ACC112 (cell line): Measurements from ENCODE around the gene SHANK2.

Experiments used
- H2AFZ ChIP-seq: fragments of 200-600 bp; sonication (generic); one replicate; pipeline ENCODE4 v1.6.0; 2017; ENCODE audit warnings: antibody characterized with exemption, low read length; ENCODE audit not compliant: unreplicated experiment
- H3K27ac ChIP-seq: fragments of 200-600 bp; sonication (generic); 2 replicates; pipeline ENCODE4 v1.5.1; 2014; ENCODE audit warnings: low read depth, mild to moderate bottlenecking, antibody characterized with exemption, low read length, moderate library complexity
- H3K27me3 ChIP-seq: fragments of 200-600 bp; sonication (generic); 2 replicates; pipeline ENCODE4 v1.6.1; 2014; ENCODE audit warnings: mild to moderate bottlenecking, antibody characterized with exemption, low read length, moderate library complexity, mixed read lengths; ENCODE audit not compliant: insufficient read depth
- H3K36me3 ChIP-seq: fragments of 200-600 bp; sonication (generic); 2 replicates; pipeline ENCODE4 v1.6.1; 2016; ENCODE audit warnings: mild to moderate bottlenecking, antibody characterized with exemption, low read length, moderate library complexity, mixed read lengths; ENCODE audit not compliant: insufficient read depth
- H3K4me1 ChIP-seq: fragments of 200-600 bp; sonication (generic); one replicate; pipeline ENCODE4 v1.6.1; 2016; ENCODE audit warnings: low read length, mixed read lengths; ENCODE audit not compliant: insufficient read depth, unreplicated experiment, control insufficient read depth
- H3K4me3 ChIP-seq: fragments of 200-600 bp; sonication (generic); 2 replicates; pipeline ENCODE4 v1.5.1; 2014; ENCODE audit warnings: mild to moderate bottlenecking, low read depth, low read length
- H3K79me2 ChIP-seq: fragments of 200-600 bp; sonication (generic); one replicate; pipeline ENCODE4 v1.6.0; 2016; ENCODE audit warnings: low read length; ENCODE audit not compliant: control insufficient read depth, unreplicated experiment, insufficient read depth

SHANK2 gene

DNA sequence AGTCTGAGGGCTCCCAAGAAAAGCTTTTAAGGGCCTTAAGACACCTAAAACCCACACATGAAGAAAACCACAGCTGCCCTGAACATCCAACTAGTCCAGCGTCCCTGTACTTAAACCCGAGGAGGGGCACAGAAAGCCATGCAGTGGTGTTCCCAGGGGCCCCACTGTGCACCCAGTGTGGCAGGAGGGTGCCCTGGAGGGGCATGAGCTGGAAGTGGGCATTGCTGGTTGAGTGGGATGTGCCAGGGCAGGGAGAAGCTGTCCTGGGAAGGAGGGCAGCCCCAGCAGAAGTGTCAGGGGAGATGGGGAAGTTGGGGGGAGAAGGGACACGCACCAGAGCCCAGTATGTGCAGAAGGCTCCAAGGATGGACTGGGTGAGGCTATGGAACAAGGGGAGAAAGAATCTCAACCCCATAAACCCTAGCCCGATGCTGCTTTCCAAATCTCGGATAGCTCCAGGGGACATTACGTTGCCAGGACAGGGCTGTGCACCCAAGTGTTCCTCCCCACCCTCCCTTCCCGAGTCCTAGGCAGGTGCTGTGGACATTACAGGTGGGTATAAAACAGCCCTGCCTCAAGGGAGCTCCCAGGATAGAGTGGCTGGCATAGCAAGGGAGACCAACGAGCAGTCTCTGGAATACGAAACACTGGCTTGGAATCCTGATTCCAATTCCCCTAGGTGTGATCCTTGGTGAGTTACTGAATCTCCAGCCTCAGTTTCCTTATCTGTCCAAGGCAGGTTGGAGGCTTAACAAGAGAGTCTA is 44.2 kb downstream of the SHANK2 start:
- Histone ChIP-seq H3K27me3 (no peaks in the 10 kb centered on the region), H3K36me3 (peaks cover 2% of the 10 kb centered on the region; the same call in 1 of the 2 replicates), H3K27ac (no peak overlapping the region), H3K4me1 (peaks cover 2% of the 10 kb centered on the region), H3K4me3 (no peak overlapping the region), H3K79me2 (no peaks in the 10 kb centered on the region), H2AFZ (no peak overlapping the region)

DNA sequence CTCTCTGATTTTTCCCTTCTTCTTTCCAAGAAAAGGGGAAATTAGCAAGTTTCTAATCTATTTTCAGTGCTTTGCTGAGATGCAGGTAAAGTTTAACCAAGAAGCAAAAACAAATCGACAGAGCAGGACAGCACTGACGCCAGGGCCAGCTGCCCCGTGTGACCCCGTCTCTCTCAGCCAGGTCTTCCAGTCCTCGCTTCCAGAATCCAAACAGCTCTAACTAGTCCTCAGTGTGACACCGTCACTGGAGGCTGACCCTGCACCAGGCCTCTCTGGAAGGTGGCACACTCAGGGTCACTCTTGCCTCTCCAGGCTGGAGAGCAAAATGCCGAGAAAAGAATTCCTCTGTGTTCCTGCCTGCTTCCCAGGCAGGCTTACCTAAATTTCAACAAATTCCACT is 44.8 kb downstream of the SHANK2 start:
- Histone ChIP-seq H3K27ac (no peak overlapping the region), H3K4me3 (no peak overlapping the region), H3K79me2 (no peaks in the 10 kb centered on the region), H3K36me3 (peaks cover 2% of the 10 kb centered on the region; the same call in 1 of the 2 replicates), H3K27me3 (no peaks in the 10 kb centered on the region), H3K4me1 (peaks cover 2% of the 10 kb centered on the region), H2AFZ (no peak overlapping the region)

DNA sequence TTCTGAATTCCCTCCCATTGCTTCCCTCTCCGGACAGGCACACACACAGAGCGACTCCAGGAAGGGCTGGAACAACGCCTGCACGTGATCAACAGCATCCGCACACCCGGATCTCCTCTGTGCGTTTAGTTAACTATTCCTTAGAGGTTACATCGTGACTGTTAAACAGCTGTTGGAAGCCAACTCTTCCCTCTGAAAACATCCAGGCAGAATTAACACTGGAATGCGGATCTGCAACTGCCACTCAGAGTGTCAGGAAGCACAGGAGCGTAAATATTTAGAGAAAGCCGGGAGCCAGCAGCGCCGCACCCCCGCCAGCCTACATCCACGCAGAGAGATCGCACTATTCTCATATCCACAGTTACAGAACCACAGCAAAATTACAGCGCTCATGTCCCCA is 46.2 kb downstream of the SHANK2 start:
- Histone ChIP-seq H3K27ac (no peak overlapping the region), H3K36me3 (peaks cover 2% of the 10 kb centered on the region; the same call in 1 of the 2 replicates), H3K4me1 (peaks cover 1% of the 10 kb centered on the region), H2AFZ (no peak overlapping the region), H3K4me3 (no peak overlapping the region), H3K27me3 (no peaks in the 10 kb centered on the region), H3K79me2 (no peaks in the 10 kb centered on the region)

DNA sequence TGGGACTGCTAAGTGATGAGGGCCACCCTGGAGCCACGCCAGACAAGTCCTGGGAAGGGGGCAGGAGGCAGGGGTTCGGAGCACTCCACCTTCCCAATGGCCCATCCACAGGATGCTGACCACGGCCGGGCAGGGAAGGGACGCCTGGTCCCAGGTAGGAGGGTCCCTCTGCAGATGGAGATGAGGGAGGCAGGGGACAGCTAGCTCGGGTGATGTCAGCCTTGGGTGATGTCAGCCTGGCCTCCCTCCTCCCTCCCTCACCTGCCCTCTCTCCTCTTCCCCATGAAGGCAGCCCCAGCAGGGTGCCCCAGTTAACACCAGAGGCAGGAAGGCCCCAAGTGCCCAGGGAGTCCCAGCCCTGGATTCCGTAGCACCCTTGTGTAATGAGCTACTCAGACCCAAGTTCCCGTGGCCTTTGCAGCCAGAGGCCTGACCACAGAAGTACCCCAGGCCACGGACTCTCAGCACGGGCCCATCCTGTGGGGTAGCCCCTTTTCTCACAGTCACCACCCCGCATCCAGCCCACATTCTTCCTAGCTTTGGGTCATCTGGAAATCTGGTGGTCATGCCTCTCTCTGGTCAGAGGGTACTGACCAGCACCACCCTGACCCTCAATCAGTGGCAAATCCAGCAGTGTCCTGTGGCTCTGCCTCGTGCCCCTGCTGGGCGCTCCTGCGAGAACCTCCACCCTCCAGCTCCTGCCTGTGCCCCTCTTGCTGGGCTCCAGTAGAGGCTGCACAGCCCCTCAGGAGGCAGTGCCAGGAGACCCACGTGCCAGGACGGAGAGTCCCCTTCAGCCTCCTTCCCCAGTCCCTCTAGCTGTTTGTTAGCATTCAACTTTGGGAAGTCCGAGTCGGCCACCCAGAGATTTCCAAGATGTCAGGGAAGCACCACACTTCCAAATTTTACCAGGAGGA is 47.4 kb downstream of the SHANK2 start:
- H3K36me3 ChIP-seq, result peaks cover 2% of the 10 kb centered on the region; the same call in 1 of the 2 replicates
- H3K79me2 ChIP-seq, result no peaks in the 10 kb centered on the region
- no peak overlapping the region for H2AFZ ChIP-seq
- no peak overlapping the region for H3K27ac ChIP-seq
- no peaks in the 10 kb centered on the region for H3K4me1 ChIP-seq
- no peaks in the 10 kb centered on the region for H3K27me3 ChIP-seq
- H3K4me3 ChIP-seq, result no peak overlapping the region

DNA sequence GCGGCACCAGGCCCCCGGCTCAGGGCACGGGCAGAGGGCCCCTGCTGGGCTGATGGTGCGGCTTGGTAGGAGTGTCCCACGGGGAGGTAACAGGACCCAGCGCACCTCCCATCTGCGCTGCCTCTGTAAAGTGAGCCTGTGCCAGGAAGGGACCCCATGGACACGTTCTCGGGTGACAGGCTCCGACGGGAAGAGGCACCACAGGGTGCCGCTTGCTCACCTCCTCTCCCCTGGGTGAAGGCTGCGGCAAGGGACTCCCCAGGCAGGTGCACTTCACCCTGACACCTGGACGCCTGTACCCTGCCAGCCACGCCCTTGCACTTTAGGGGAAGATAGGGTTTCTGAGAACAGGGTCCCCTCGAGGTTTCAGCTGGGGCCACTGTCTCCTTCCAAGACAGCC is 48.1 kb downstream of the SHANK2 start:
- H3K4me1 ChIP-seq, result no peaks in the 10 kb centered on the region
- no peak overlapping the region for H3K4me3 ChIP-seq
- no peaks in the 10 kb centered on the region for H3K27me3 ChIP-seq
- no peaks in the 10 kb centered on the region for H3K36me3 ChIP-seq
- H3K27ac ChIP-seq, result no peak overlapping the region
- no peaks in the 10 kb centered on the region for H3K79me2 ChIP-seq
- no peak overlapping the region for H2AFZ ChIP-seq

DNA sequence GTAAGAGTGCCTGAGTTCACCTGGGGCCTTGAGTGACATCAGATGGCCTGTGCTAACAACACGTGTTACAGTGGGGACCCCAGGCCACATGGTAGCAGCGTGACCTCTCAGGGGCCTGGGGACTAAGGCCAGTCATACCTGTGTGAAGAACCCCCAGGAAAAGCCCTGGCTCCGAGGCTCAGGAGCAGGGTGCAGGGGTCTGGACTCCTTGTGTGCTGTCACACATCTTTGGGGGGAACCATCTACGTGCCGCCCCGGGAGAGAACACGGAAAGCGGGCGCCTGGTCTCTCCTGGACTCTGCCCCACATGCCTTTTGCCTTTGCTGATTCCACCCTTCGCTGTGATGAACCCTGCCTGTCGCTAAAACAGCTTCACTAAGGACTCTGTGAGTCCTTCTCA is 48.7 kb downstream of the SHANK2 start:
- Histone ChIP-seq H3K79me2 (no peaks in the 10 kb centered on the region), H2AFZ (no peak overlapping the region), H3K36me3 (no peaks in the 10 kb centered on the region), H3K4me3 (no peak overlapping the region), H3K27ac (no peak overlapping the region), H3K4me1 (no peaks in the 10 kb centered on the region), H3K27me3 (no peaks in the 10 kb centered on the region)

DNA sequence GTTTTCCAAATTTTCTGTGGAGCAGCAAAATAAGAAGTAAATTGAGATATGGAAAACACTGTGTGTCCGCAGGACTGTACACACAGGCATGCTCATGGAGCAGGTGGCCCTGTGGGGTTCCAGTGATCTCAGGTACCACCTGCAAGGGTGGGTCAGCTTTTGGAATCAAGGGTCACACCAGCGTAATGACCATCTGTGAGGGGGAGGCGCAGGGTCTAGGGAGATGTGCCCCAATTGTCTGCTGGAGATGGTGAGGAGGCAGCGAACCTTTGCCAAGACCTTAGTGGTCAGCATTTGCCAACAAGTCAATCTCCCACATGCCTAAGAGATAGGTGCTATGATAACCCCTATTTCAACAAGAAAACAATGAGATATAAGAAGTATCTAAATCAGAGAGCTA is 49.4 kb downstream of the SHANK2 start:
- Histone ChIP-seq H3K36me3 (no peaks in the 10 kb centered on the region), H3K79me2 (no peaks in the 10 kb centered on the region), H3K4me3 (no peak overlapping the region), H2AFZ (no peak overlapping the region), H3K27ac (no peak overlapping the region), H3K4me1 (no peaks in the 10 kb centered on the region), H3K27me3 (no peaks in the 10 kb centered on the region)

DNA sequence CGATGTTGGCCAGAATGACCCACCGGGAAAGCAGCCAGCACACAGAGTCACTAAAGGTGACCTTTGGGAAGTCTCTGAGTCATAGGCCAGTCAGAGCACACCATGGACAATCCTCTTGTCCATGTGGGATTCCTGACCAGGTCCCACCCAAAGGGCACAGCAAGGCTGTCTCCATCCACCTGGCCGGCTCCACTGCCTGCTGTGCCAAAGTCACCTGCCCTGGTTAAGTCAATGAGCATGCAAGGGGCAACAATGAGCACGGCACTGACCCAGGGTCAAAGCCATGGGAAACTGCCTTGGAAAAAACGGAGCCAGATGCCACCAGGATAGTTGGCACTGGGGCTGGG is 49.8 kb downstream of the SHANK2 start:
- Histone ChIP-seq H3K4me3 (no peak overlapping the region), H3K27ac (no peak overlapping the region), H3K4me1 (no peaks in the 10 kb centered on the region), H2AFZ (no peak overlapping the region), H3K27me3 (no peaks in the 10 kb centered on the region), H3K79me2 (no peaks in the 10 kb centered on the region), H3K36me3 (no peaks in the 10 kb centered on the region)
